ENCODE data around the gene ARHGAP15.

Gene ARHGAP15

GRCh38 chr2:143280097-143280757 is 151.0 kb downstream of the ARHGAP15 start:
- DNase-seq, result no peak

- DNase-seq, result peak in 1 of 2 experiments; percentile 24
These were observed 153.5 kb downstream of the ARHGAP15 start for GRCh38 chr2:143282684-143283083.

- peak; percentile 62 for DNase-seq
These were observed 155.0 kb downstream of the ARHGAP15 start for GRCh38 chr2:143284087-143284675.

GRCh38 chr2:143289025-143289424 is 159.8 kb downstream of the ARHGAP15 start:
- DNase-seq, result no peak

- no peak for DNase-seq
These were observed 161.0 kb downstream of the ARHGAP15 start for GRCh38 chr2:143290221-143290620.

GRCh38 chr2:143294068-143294467 is 164.8 kb downstream of the ARHGAP15 start:
- no peak for DNase-seq

GRCh38 chr2:143296089-143296488 is 166.9 kb downstream of the ARHGAP15 start:
- no peak for DNase-seq

GRCh38 chr2:143297182-143297581 is 168.0 kb downstream of the ARHGAP15 start:
- no peak for DNase-seq

- no peak for DNase-seq
These were observed 171.3 kb downstream of the ARHGAP15 start for GRCh38 chr2:143300536-143300935.

GRCh38 chr2:143311426-143311825 is 182.2 kb downstream of the ARHGAP15 start:
- no peak for DNase-seq

- no peak for DNase-seq
These were observed 183.2 kb downstream of the ARHGAP15 start for GRCh38 chr2:143312441-143312840.

GRCh38 chr2:143313861-143314260 is 184.6 kb downstream of the ARHGAP15 start:
- DNase-seq, result no peak

- no peak for DNase-seq
These were observed 192.8 kb downstream of the ARHGAP15 start for GRCh38 chr2:143321994-143322393.

- DNase-seq, result no peak
These were observed 200.1 kb downstream of the ARHGAP15 start for GRCh38 chr2:143329288-143329687.

- no peak for DNase-seq
These were observed 204.1 kb downstream of the ARHGAP15 start for GRCh38 chr2:143333168-143333791.

- no peak for DNase-seq
These were observed 204.6 kb downstream of the ARHGAP15 start for GRCh38 chr2:143333847-143334246.

GRCh38 chr2:143334837-143335236 is 205.6 kb downstream of the ARHGAP15 start:
- DNase-seq, result no peak

GRCh38 chr2:143336719-143337210 is 207.5 kb downstream of the ARHGAP15 start:
- no peak for DNase-seq

- DNase-seq, result no peak
These were observed 212.3 kb downstream of the ARHGAP15 start for GRCh38 chr2:143341478-143341877.

- no peak for DNase-seq
These were observed 215.6 kb downstream of the ARHGAP15 start for GRCh38 chr2:143344780-143345179.

- DNase-seq, result no peak
These were observed 216.9 kb downstream of the ARHGAP15 start for GRCh38 chr2:143345887-143346787.

GRCh38 chr2:143347271-143347695 is 218.1 kb downstream of the ARHGAP15 start:
- DNase-seq, result no peak

- no peak for DNase-seq
These were observed 218.7 kb downstream of the ARHGAP15 start for GRCh38 chr2:143347901-143348414.
